ENCODE data around the gene PLCB4.
"Not testable (repeated sequence)": the region's sequence is repeated elsewhere in the genome, so short reads cannot be mapped to it uniquely, and the experiment has no call there.

PLCB4 gene

DNA sequence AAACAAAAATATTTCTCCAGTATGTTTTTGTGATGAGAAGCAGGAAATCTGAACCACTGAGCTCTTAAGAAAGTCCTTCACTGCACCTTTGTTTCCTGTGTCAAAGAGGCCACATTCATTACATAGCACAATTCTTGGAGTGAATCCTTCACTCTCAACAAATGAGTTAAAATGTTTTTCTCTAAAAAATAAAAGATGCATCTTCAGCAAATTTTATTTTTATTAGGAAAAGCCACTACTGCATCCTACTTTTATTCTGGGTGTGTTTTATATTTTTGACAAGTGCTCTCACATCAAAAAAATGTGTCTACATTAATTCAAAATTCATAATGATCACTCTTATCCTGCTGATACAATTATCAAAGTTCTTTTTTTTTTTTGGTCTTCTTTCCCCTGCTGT lies 76.3 kb downstream of the PLCB4 start:
- FAIRE-seq: no peak

DNA sequence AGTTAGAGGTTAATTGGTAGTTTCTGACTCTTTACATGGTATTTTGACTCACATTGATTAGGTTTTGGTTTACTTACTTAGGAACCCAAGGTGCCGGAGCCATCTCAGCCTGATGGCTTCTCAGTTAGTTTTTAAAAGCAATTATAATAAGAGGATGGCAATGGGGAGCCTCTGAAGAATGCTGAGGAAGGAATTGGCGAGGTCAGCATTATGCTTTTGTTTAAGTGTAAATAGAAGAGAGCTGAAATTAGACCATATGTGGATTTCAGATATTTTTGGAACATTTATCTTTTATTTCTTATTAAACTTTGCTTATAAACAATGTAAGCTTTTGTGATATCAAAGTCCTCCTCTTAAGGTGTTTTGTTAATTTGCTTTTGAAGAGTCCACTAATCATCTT lies 77.8 kb downstream of the PLCB4 start:
- no peak for FAIRE-seq

DNA sequence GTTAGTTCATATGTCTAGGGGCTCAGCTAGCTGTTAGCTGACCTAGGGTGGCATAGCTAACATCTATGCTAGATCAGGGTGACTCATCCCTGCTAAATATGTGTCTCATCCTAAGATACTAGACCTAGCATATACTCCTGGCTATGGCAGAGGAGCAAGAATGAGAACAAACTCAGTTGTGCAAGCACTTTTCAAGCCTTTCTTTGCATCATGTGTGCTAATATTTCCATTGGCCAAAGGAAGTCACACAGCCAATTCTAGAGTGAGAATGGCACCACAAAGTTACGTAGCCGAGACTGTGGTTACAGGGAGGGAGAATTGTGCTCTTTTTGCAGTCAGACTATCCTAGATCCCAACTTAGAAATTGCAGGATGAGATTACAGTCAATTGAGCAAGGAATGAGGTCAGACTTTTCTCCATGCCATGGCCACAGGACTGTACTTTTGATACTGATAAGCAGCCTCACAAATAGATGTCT lies 78.7 kb downstream of the PLCB4 start:
- no peak for FAIRE-seq

DNA sequence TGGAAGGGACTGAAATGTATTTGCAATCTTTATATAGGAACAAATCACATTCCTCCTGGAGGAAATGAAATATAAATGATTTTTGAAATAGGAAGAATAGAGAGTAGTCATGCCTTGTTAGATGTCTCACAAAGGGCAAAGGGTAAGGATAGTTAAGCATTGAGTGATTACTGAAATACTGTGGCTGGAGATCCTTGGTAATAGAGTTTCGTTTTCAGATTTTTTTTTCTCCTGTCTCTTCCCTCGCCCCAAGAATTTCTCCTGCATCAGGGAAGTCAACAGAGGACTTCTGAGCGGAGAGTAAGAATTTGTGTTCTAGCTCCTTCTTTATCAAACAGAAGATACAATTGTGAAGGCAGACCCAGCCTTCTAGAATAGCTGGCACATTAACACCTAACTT lies 79.4 kb downstream of the PLCB4 start:
- no peak for FAIRE-seq

DNA sequence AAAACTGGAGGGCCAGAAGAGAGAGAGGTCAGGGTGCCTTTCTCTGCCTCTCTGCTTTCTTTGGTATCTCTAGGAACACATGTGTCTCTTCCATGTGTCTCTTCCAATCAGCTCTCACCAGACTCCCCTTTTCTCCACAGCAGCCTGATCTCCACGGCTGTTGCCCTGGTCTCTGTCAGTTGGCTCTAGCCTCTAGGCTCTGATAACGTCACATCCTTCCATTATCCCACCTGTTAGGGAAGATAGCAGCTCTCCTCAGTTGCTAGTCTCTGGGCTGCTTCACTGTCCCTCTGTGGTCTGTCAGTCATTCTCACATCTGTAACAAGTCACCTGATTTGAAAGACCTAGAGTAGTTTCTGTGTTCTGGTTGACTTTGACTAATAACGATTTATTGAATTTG lies 80.2 kb downstream of the PLCB4 start:
- no peak for FAIRE-seq

DNA sequence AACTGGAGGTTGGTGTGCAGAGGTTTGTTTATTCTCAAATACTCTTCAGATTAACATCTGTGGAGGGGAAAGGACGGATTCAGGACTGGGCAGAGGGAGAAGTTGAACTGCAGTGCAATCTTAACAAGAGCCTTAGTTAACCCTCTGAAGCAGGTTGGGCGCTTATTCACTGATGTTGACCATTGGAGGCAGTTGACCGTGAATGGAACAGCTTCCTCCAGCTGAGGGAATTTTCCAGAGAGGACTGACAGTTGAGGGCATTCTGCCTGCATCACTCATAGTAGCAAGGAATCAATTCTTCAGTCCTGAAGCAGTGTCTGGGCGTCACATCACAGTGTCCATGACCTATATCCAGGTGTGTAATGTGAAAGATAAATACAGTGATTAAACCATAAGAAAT lies 80.9 kb downstream of the PLCB4 start:
- FAIRE-seq: no peak

DNA sequence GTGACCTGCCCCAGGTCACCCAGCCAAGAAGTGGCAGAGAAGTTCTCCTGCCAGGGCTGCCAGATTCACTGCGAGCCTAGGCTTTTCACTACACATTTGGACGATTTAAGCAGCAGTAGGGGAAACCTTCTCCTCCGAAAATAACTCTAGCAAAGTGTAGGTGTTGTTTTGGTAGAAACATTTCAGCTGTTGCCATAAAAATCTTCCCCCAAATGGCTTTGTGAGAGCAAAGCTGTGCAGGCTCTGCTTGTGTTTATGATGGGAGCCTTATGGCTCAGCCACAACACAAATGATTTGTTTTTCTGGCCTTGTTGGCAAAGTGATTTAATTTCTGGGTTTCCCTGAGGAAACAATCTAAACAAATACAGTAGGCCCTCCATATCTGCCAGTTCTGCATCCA lies 81.8 kb downstream of the PLCB4 start:
- no peak for FAIRE-seq

DNA sequence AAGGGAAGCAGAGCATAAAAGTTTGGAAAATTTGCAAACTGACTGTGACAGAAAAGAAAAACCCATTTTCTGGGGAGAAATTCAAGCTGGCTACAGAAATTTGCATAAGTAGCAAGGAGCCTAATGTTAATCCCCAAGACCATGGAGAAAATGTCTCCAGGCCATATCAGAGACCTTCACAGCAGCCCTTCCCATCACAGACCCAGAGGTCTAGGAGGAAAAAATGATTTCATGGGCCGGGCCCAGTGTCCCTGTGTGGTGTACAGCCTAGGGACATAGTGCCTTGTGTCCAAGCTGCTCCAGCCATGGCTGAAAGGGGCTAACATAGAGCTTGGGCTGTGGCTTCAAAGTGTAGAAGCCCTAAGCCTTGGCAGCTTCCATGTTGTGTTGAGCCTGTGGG lies 83.3 kb downstream of the PLCB4 start:
- FAIRE-seq: not testable (repeated sequence)

DNA sequence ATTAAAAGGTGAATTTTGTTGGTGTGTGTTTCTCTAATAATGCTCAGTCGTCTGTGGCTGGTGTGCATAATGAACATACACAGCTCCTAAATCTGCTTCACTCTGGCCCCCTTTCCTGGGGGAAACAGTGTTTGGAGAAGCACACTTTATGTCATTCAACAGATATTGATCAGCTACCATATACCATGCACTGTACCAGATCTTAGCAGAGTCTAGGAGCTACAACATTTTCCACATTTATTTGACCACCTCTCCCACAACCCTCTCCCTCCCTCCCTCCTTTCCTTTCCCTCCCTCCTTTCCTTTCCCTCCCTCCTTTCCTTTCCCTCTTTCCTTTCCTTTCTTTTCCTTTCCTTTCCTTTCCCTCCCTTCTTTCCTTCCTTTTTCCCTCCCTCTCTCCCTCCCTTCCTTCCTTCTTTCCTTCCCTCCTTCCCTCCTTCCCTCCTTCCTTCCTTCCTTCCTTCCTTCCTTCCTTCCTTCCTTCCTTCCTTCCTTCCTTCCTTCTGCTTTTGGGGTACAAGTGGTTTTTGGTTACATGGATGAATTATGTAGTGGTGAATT lies 85.7 kb downstream of the PLCB4 start:
- no peak for FAIRE-seq

DNA sequence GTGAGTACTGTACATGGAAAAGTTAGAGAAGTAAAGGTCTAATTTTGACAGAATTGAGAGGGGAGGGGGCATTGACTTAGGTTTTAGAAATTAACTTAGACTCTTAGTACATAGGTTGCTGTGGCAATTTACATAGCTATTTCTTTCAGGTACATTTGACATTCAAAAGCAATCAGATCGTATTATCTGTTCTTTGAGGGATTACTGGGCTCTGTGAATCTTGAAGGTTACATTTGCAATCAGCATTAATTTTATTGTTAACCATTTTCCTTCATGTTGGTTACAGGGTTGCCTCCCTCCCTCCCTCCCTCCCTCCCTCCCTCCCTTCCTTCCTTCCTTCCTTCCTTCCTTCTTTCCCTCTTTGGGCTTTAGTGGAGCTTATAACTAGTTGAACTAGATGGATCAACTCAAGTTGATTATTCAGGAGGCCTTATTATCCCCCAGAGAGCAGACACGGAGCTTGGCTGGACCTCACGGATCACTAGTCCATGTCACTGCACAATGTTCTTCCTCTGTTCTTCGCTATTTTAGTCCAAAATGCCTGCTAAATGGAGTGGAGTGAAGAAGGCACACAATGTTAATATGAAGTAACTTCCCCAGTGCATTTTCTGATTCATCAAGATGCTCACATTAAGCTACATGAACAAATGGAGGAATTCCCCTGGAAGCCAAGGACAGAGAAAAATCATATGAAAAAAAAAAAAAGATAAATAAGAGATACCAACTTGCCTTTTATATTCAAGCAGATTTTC lies 87.8 kb downstream of the PLCB4 start:
- FAIRE-seq: no peak

DNA sequence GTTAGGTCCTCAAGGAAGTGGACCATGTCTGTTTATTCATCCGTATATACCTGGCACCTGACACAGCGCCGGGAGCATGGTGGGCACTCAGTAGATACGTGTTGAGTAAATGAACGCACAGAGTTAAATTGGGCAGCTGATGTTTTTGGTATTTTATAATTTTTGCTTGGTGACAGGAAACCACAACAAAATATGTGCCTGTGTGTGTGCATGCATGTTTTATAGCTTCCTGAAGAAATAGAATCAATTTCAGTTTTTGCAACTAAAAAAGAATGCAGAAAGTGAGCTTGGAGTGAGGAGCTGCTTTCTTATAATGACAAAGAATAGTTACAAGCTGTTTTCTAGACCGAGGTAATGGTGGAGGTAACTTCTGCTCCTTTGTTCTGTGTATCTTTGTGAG lies 91.4 kb downstream of the PLCB4 start:
- FAIRE-seq: no peak

DNA sequence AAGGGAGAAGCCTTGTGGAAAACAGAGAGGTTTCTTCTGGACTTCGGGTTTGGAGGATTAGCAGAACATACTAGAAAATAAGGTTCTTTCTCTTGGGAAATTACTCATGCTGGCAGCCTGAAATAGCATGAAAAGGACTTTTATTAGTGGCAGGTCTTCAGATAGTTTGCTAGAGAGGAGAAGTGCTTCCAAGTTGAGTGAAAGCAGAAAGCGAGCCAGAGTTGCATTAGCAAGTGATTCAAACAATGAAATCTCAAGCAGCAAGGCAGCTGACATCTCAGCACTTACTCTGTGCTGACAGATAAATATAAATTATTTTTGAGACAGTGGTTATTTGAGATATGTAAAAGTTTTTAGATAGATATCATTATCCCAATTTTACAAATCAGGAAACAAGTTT lies 91.9 kb downstream of the PLCB4 start:
- FAIRE-seq: no peak

DNA sequence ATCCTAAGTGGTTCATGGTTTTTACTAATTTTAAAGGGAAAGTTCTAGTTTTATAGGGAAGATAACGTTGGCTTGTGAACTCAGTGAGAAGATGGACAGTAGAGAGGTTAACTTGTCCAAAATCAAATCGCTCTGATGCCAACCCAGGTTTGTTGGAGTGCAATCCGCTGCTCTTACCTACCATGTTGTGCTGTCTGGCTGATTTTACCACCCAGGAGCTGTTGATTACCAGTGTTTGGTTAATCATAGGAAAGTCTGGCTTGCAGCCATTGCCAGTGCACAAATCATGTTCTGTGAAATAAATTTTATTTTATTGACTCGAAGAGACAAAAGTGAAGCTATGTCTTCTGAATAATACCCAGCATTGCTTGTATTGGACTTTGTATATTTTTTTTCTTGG lies 92.4 kb downstream of the PLCB4 start:
- no peak for FAIRE-seq

DNA sequence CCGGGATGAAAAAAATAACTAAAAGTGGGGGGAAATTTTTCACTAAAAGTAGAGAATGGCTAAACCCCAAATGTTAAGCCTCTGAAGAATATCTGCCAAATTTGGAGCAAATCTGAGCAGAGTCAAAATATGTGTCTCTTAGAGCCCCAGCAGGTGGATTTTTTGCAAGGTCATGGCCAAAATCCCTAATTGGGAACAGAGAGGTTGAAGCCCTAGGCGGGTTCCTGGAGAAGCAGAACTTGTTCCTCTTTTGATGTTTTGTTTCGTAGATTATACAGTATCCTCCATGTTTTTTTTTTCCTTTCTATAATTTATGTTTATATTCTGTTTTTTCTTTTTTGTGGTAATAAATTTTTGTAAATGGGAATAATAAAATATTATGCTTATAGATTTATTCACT lies 94.4 kb downstream of the PLCB4 start:
- no peak for FAIRE-seq

DNA sequence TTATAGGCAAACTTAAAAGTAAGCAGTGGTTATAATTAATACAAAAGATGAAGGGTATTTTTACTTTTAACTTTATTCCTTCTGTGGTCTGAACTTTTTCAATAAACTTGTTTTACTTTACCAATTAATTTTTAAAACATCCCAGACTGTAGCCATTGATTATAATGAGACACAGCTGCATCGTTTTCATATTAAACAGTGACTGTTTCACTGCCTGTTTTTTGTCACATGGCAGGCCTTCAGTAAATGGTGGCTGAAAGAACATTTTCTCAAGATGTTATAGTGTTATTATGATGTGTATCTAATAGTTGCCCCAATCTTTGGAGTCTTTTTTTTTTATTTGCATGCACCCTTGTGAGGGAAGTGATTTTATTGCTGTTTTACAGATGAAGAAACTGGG lies 95.1 kb downstream of the PLCB4 start:
- no peak for FAIRE-seq

DNA sequence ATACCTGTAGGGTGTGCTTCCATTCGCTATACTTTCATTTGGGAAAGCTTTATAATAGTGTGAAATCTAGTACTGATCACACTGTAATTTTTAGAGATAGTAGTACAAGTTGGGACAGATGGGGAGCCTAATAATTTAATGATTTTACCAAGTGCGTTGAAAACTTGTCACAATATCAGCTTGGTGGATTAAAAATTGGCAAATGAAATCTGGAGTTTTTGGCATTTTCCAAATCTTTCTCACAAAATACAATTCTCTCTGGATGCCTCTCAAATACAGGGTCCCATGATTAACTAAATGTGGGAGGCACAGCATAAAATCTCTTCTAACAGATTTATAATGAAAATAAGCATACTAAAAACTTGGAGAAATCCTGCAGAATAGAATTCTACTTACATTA lies 96.4 kb downstream of the PLCB4 start:
- no peak for FAIRE-seq

DNA sequence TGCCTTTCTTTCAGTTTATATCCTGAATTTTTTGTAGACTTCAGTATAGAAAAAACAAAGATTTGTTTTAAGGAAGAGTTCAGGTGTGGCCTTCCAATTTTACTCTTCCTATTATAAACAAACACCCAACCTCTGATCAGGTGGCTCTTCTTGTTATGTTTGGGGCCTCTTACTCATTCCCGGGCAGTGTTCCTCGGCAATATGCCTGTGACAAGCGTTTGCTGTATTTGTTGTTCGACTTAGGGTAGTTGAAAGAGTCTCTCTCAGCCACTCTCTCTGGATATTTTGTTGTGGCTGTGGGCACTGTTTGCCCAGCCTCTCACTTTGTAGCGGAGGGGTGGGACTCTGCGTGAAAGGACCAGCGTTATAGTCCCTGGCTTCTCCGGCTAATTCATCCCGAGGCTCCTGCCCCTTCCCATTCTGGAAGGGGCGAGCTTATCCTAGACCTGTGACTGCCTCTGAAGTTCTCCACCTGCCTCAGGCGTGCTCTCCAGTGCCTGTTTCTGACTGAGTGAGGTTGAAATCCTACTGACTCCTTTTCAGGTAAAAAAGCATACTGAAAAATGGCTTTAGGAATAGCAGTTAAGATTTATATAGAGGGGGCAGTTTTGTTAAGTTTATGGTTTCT lies 97.4 kb downstream of the PLCB4 start:
- FAIRE-seq: no peak

DNA sequence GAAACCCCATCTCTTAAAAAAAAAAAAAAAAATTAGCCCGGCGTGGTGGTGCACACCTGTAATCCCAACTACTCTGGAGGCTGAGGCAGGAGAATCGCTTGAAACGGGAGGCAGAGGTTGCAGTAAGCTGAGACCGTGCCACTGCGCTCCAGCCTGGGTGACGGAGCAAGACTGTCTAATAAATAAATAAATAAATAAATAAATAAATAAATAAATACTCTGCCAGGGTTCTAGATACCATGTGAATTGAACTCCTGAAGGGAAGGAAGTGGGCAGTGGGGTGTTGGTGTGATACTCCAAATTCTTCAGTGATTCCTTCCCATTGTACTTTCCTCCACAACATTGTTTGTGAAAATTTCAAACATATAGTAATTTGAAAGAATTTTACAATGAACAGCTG lies 100.5 kb downstream of the PLCB4 start:
- no peak for FAIRE-seq

DNA sequence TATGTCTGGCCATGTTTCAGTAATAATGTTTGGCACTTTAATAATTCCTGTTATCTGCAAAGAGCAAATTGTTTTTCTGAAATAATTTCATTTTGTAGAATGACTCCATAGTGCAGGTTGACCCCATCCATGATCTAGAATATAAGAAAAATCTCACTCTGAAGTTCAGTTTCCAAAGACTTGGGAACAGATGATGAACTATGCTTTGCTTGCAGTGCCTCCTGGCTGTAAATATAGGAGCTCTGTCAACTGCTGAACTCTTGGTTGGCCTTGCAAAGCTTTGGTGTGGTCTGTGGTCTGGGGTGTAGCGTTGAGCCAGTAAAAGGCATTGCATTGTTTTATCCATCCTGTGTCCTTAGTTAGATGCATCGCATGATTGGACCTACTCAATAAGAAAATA lies 104.0 kb downstream of the PLCB4 start:
- FAIRE-seq: no peak

DNA sequence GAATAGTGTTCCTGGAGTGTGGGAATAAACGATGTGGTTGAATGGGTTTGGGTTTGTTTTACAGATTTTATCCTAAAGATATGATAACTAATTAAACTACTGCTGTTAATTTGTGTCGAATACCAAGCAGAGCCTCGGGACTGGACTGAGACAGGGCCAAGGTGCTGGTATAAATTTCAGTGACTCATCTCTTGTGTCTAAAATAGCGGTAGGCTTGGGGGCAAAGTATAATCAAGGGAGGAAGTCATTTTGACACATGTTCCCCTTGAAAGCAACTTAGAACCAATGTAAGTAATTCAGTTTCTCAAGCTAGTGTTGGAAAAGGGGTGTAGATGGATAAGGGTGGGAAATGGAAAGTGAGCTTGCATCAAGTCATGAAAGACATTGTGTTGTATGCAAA lies 108.4 kb downstream of the PLCB4 start:
- FAIRE-seq: no peak

DNA sequence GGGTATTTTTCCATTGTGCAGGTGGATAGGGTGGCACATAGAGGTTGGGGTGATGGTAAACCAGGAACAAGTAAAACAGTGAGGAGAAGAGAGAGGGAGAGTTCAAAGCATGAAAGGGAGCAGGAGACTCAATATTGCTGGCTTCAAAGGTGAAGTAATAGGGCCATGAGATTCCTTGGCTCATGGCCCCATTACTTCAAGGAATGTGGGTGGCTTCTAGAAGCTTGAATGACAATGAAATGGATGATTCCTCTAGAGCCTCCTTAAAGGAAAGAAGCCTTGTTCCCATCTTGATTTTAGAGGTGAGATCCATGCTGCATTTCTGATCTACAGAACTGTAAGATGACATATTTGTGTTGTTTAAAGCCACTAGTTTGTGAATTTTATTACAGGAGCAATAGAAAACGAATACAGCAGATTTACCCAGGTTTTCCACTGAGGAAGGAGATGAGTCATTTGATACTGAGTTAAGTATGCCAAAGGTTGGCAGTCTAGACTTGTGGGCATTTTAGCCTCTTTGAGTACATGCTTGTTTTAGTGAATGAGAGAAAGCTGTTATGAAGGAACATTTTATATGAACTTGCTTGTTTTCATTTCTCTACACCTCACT lies 110.4 kb downstream of the PLCB4 start:
- no peak for FAIRE-seq

DNA sequence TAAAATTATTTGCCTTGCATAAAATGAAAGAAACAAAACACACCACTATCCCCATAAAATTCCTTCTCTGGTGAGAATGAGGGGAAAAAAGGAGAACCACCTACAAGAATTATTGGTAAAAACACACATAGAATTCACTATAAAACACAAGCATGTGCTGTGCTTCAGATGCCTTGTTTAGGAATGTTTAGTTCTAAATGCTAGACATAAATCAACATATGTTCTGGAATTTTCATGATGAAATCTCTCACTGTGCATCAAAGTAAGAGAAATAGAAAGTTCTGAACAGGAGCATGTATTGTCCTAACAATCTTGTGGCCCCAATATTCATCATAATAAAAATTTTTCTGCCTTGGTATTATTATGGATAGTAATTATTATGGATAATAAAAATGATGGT lies 111.0 kb downstream of the PLCB4 start:
- FAIRE-seq: no peak

DNA sequence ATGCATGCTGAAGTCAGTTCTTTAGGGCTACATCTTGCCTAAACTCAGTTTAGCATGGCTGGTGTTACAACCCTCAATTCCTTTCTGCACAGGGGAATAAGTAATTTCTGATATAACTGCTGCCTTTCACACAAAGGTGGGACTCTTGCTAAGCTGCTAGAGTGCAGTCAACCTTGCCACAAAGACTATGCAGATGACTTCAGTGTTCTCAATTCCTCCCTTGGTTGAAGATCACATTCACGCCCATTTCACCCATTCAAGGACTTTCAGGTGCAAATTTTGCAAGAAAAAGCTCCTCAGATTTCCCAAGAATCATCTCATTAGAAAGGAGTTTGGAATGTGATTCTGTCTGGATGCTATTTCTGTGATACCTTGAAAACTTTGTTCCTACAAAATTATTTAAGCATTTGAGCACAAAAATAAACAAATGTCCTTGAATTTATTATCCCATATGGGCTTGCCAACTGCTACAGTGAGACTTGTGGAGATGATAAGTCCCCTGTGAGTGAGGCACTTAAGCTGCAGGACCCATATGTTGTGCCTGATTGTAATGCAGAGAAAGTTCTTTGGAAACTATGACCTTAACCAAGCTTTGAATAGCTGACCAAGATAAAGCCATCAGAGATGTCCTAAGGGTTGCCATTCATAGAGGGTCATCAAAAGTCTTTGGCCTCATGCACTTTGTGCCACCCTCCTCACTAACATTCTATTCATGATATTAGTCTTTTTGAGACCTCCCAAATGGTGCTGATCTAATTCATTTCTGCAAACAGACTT lies 111.8 kb downstream of the PLCB4 start:
- FAIRE-seq: no peak
